RWPE2 (cell line): Measurements from ENCODE around the gene SLC51A.

Experiments used
- ATAC-seq: fragments of 200-7000 bp; cut with Tn5 transposase; 3 replicates; pipeline ENCODE4 v1.9.1; 2021; ENCODE audit warnings: low read depth
- DNase-seq: peaks from one replicate; pipeline ENCODE4 v3.0.0-alpha.2; 2020; ENCODE audit warnings: low spot score
- H3K27ac ChIP-seq: fragments of 450-650 bp; 2 replicates; pipeline ENCODE4 v1.5.1; 2017; ENCODE audit warnings: mild to moderate bottlenecking; ENCODE audit not compliant: poor library complexity, severe bottlenecking
- H3K27me3 ChIP-seq: fragments of 250-450 bp; sonication (Bioruptor Pico); 2 replicates; pipeline ENCODE4 v1.5.1; 2021; ENCODE audit warnings: mild to moderate bottlenecking, moderate library complexity; ENCODE audit not compliant: insufficient read depth, poor library complexity, severe bottlenecking
- H3K36me3 ChIP-seq: fragments of 250-450 bp; sonication (Bioruptor Pico); 2 replicates; pipeline ENCODE4 v1.5.1; 2020; ENCODE audit warnings: low read depth, mild to moderate bottlenecking, moderate library complexity
- H3K4me1 ChIP-seq: fragments of 250-450 bp; sonication (Bioruptor Pico); 2 replicates; pipeline ENCODE4 v1.5.1; 2021; ENCODE audit warnings: mild to moderate bottlenecking, moderate library complexity; ENCODE audit not compliant: insufficient read depth, poor library complexity, severe bottlenecking
- H3K4me3 ChIP-seq: fragments of 250-450 bp; sonication (Bioruptor Pico); 2 replicates; pipeline ENCODE4 v1.5.1; 2021; ENCODE audit warnings: mild to moderate bottlenecking, moderate library complexity; ENCODE audit not compliant: severe bottlenecking
- H3K9me3 ChIP-seq: fragments of 250-450 bp; sonication (Bioruptor Pico); 2 replicates; pipeline ENCODE4 v1.5.1; 2021; ENCODE audit warnings: mild to moderate bottlenecking, moderate library complexity; ENCODE audit not compliant: severe bottlenecking
- TF ChIP-seq, protein P1 (sequence below): fragments of 450-650 bp; IDR thresholded peaks from one replicate; pipeline ENCODE4 v1.5.1; 2017; ENCODE audit warnings: mild to moderate bottlenecking, moderate library complexity; ENCODE audit not compliant: poor library complexity, severe bottlenecking

The SLC51A gene

DNA sequence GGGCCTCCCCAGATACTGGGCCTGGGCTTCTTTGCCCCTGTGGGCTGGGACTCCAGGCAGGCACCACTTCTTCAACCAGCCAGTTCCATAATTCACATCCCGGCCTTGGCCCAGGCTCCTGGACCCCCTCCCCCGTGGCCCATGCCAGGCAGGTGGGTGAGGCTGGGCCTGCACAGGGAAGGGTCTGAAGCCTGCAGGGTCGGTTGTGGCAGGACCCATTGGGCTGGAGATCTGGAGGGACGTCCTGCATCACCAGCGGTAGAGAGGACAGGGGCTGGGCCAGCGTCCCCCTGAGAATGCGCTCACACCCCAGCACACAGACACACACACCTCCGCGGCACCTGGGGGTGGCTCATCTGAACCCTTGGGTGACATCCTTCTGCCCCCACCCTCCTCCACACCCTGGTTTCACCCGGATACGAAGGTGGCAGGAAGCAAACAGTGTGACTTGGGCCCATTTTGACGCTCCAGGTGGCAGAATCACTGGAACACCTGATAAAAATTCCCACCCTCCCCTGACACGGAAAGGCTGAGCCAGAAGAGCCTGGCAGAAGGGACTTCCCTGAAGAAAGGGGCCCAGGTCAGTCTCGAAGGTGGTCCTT lies 20.6 kb upstream of the SLC51A start:
- Histone ChIP-seq H3K4me1 (no peaks in the 10 kb centered on the region), H3K9me3 (no peaks in the 10 kb centered on the region), H3K27ac (no peak overlapping the region), H3K36me3 (no peaks in the 10 kb centered on the region), H3K27me3 (no peaks in the 10 kb centered on the region), H3K4me3 (no peak overlapping the region)
- TF ChIP-seq, protein P1, sequence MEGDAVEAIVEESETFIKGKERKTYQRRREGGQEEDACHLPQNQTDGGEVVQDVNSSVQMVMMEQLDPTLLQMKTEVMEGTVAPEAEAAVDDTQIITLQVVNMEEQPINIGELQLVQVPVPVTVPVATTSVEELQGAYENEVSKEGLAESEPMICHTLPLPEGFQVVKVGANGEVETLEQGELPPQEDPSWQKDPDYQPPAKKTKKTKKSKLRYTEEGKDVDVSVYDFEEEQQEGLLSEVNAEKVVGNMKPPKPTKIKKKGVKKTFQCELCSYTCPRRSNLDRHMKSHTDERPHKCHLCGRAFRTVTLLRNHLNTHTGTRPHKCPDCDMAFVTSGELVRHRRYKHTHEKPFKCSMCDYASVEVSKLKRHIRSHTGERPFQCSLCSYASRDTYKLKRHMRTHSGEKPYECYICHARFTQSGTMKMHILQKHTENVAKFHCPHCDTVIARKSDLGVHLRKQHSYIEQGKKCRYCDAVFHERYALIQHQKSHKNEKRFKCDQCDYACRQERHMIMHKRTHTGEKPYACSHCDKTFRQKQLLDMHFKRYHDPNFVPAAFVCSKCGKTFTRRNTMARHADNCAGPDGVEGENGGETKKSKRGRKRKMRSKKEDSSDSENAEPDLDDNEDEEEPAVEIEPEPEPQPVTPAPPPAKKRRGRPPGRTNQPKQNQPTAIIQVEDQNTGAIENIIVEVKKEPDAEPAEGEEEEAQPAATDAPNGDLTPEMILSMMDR: no peak
- DNase-seq (no peak), ATAC-seq (no peak)

DNA sequence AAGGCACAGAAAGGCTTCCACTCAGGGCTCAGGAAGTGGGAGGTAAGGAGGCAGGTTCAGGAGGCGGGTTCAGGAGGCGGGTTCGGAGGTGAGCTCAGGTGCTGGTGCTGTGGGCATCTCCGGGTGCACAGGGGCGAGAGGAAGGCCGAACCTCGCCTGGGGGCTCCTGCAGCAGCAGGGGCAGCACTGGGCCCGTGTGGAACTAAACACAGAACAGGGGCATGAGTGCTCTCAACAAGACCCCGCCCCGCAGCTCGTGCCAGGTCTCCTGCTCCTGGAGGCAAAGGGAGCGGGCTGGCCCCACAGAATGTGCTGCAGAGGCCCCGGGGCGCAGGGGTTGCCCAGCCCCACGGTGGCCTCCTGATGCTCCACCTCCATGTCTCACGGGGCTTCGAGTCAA lies 18.8 kb upstream of the SLC51A start:
- Histone ChIP-seq H3K9me3 (no peaks in the 10 kb centered on the region), H3K36me3 (no peaks in the 10 kb centered on the region), H3K4me3 (no peak overlapping the region), H3K4me1 (no peaks in the 10 kb centered on the region), H3K27me3 (no peaks in the 10 kb centered on the region), H3K27ac (no peak overlapping the region)
- DNase-seq (no peak), ATAC-seq (no peak)
- TF ChIP-seq, protein P1: no peak

GRCh38 chr3:196198081-196198675 lies 18.2 kb upstream of the SLC51A start:
- no peak for DNase-seq
- no peaks in the 10 kb centered on the region for H3K4me1 ChIP-seq
- ATAC-seq: no peak
- H3K9me3 ChIP-seq: no peaks in the 10 kb centered on the region
- no peak overlapping the region for H3K27ac ChIP-seq
- TF ChIP-seq, protein P1: no peak
- no peaks in the 10 kb centered on the region for H3K27me3 ChIP-seq
- no peaks in the 10 kb centered on the region for H3K36me3 ChIP-seq
- H3K4me3 ChIP-seq: no peak overlapping the region

DNA sequence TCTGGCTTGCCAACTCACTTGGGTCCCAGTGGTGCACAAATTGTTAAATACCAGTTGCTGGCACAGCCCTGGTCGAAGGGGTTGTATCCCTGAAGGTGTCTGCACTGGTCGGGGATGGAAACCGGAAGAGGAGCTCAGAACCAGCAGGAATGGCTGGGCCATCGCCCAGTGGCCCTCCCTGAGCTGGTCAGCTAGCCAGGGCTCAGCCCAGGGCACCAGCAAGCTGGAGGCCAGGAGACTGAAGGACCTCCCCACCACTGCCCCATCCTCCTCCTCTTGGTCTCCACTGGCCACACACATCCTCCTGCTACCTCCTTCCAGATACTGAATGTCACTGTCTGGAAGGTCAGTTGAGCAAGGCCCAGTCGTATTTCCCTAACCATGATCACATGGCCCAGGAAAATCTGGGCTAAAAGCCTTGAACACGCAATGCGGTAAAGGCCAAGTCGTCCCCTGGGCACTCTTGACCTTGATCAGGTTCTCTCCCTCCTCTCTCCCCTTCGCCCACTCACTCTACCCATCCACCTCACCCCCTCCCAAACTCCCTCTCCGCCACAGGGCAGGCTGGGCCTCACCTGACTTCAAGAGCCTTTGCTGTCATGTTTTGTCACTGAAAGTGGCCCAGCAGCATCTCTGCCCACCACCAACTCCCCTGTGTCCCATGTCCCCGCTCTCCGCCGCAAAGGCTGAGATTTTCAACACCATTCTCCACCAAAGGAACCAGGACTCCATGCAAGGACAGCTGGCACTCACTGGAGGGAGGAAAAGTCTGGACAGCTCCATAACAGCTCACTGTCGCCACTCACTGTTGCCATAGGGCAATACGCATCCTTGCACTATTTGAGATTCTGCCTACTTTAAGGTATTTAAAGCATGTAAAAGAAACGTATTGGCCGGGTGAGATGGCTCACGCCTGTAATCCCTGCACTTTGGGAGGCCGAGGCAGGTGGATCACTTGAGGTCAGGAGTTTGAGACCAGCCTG lies 17.3 kb upstream of the SLC51A start:
- Histone ChIP-seq H3K4me3 (no peak overlapping the region), H3K27ac (no peak overlapping the region), H3K4me1 (no peaks in the 10 kb centered on the region), H3K36me3 (no peaks in the 10 kb centered on the region), H3K27me3 (no peaks in the 10 kb centered on the region), H3K9me3 (no peaks in the 10 kb centered on the region)
- TF ChIP-seq, protein P1: no peak
- ATAC-seq (no peak), DNase-seq (no peak)
